ENCODE results near the gene ITGAD. TPM values are rescaled to one million over a fixed set of nuclear protein-coding genes. Genes with fewer than 3 reads are reported as not detected.

Gene ITGAD
- polyA plus RNA-seq, 1 of the 3 experiments (the other 2 are of a cell fraction) = not detected

- POLR2A ChIA-PET = no interaction called here
- peaks cover 2 to 4% of the 10 kb centered on the region in 2 experiments; a peak in 2 of 4 replicates for H3K4me1 ChIP-seq (ENCODE audit: control insufficient read depth in 1 of 2, insufficient read depth in 2 of 2, low read depth in 1 of 2, low read length in 1 of 2)
Observed at GRCh38 chr16:31464348-31464769, 71.2 kb downstream of the ITGAD start.

More at GRCh38 chr16:31464348-31464769, 71.2 kb downstream of the ITGAD start:
- no peak overlapping the region for H3K4me3 ChIP-seq (ENCODE audit: low read depth in 2 of 2, low read length in 1 of 2)
- peaks cover 0 to 19% of the 10 kb centered on the region in 2 experiments for H3K36me3 ChIP-seq (replicated peaks in 1 of 2; ENCODE audit: control insufficient read depth in 1 of 2, insufficient read depth in 2 of 2, low read length in 1 of 2)
- H3K9me3 ChIP-seq = no peaks in the 10 kb centered on the region
- TF ChIP-seq SIN3A (IDR thresholded peaks at IDR 0.05; ENCODE audit: borderline replicate concordance, low read depth, low read length) = no peak
- TF ChIP-seq JUND (IDR thresholded peaks at IDR 0.05) = no peak
- TF ChIP-seq FOXM1 (IDR thresholded peaks at IDR 0.05; ENCODE audit: low read depth) = no peak
- TF ChIP-seq FOSL2 (IDR thresholded peaks at IDR 0.05; ENCODE audit: borderline replicate concordance, low read depth) = no peak
- no peak for TF ChIP-seq IRF3 (IDR thresholded peaks at IDR 0.05; ENCODE audit: low read depth, low read length)
- TF ChIP-seq CHD2 (IDR thresholded peaks at IDR 0.05; ENCODE audit: low read length, partially characterized antibody) = no peak
- no peak for TF ChIP-seq YY1 (IDR thresholded peaks at IDR 0.05; ENCODE audit: low read depth)
- no peak for TF ChIP-seq MXI1 (IDR thresholded peaks at IDR 0.05; ENCODE audit: low read depth, low read length)
- no peak for TF ChIP-seq PBX3 (IDR thresholded peaks at IDR 0.05)
- TF ChIP-seq TCF12 (IDR thresholded peaks at IDR 0.05) = no peak
- TF ChIP-seq NRF1 (IDR thresholded peaks at IDR 0.05; ENCODE audit: low read depth, low read length) = no peak
- TF ChIP-seq MAX (IDR thresholded peaks at IDR 0.05; ENCODE audit: low read depth) = no peak
- no peak for TF ChIP-seq GATA2 (CRISPR knock-in tag; IDR thresholded peaks at IDR 0.05)
- TF ChIP-seq USF1 (IDR thresholded peaks at IDR 0.05; ENCODE audit: borderline replicate concordance, low read depth) = no peak
- TF ChIP-seq REST (IDR thresholded peaks at IDR 0.05; ENCODE audit: low read depth, low read length) = no peak
- no peak for TF ChIP-seq TAF1 (IDR thresholded peaks at IDR 0.05; ENCODE audit: borderline replicate concordance, low read depth, low read length)
- TF ChIP-seq USF2 (IDR thresholded peaks at IDR 0.05; ENCODE audit: borderline replicate concordance, low read depth, low read length) = no peak
- TF ChIP-seq ZBTB33 (IDR thresholded peaks at IDR 0.05; ENCODE audit: borderline replicate concordance, low read depth) = no peak
- no peak for TF ChIP-seq NFIC (IDR thresholded peaks at IDR 0.05; ENCODE audit: borderline replicate concordance)
- TF ChIP-seq TEAD4 (IDR thresholded peaks at IDR 0.05; ENCODE audit: borderline replicate concordance, insufficient read depth) = no peak
- H2AFZ ChIP-seq (ENCODE audit: low read depth) = no peak overlapping the region
- H3K9ac ChIP-seq = no peak overlapping the region
- H3K27ac ChIP-seq (ENCODE audit: low read depth in 2 of 2, low read length in 1 of 2) = no peak overlapping the region
- H3K9me2 ChIP-seq = no peaks in the 10 kb centered on the region
- H3K79me2 ChIP-seq (ENCODE audit: insufficient read depth) = peaks cover 3% of the 10 kb centered on the region; the same call in 1 of the 2 replicates
- no peaks in the 10 kb centered on the region for H4K20me1 ChIP-seq (ENCODE audit: insufficient read depth)
- no peaks in the 10 kb centered on the region for H3K27me3 ChIP-seq (ENCODE audit: insufficient read depth)
- CTCF ChIA-PET = no interaction called here
- H3K4me2 ChIP-seq = no peak overlapping the region
- H3F3A ChIP-seq (replicated peaks; ENCODE audit: insufficient read depth) = peaks cover 11% of the 10 kb centered on the region
- WGBS (ENCODE audit: low lambda C conversion rate) = 96% methylated on average over 33 of the region's 36 CpGs
- peak; percentile 16 for DNase-seq

Data from SK-N-SH (cell line).